Esophagus muscularis mucosa (tissue), 4 donors: ENCODE measurements around the gene DUSP9. TPM values are rescaled to one million over a fixed set of nuclear protein-coding genes. Genes with fewer than 3 reads are reported as not detected.
"Not testable (repeated sequence)": the region's sequence is repeated elsewhere in the genome, so short reads cannot be mapped to it uniquely, and the experiment has no call there.

ENCODE experiments used
- DNase-seq: peaks from one replicate; pipeline ENCODE4 v3.0.0-alpha.2; 2017; ENCODE audit errors: extremely low spot score
- H3K27ac ChIP-seq, 4 donors: fragments of 200-600 bp; sonication (generic); replicated peaks in 1 of 4; 1 replicate in 3 of 4; 2 replicates in 1 of 4; pipeline ENCODE4 v1.5.1; 2016 to 2019; ENCODE audit warnings: mild to moderate bottlenecking in 1 of 4
- H3K27me3 ChIP-seq, 4 donors: fragments of 200-600 bp; sonication (generic); one replicate each; pipeline versions ENCODE4 v1.5.1 to v1.6.0; 2016 to 2019
- H3K36me3 ChIP-seq, 4 donors: fragments of 200-600 bp; sonication (generic); one replicate each; pipeline ENCODE4 v1.5.1; 2016 to 2019
- H3K4me1 ChIP-seq, 4 donors: fragments of 200-600 bp; sonication (generic); one replicate each; pipeline ENCODE4 v1.5.1; 2016 to 2019
- H3K4me3 ChIP-seq, 4 donors: fragments of 200-600 bp; sonication (generic); 1 replicate in 2 of 4; 2 replicates in 2 of 4; pipeline ENCODE4 v1.5.1; 2016 to 2019; ENCODE audit warnings: mild to moderate bottlenecking in 4 of 4, moderate library complexity in 1 of 4
- H3K9me3 ChIP-seq, 4 donors: fragments of 200-600 bp; sonication (generic); 1 replicate in 3 of 4; 2 replicates in 1 of 4; pipeline ENCODE4 v1.5.1; 2016 to 2019
- CTCF ChIP-seq, 3 experiments: fragments of 200-600 bp in 2 of 3; fragments of 450-650 bp in 1 of 3; sonication (generic) in 2 of 3; IDR thresholded peaks; one replicate each; pipeline ENCODE4 v1.5.1; 2017 to 2019; ENCODE audit warnings: antibody characterized with exemption in 3 of 3, mild to moderate bottlenecking in 2 of 3, moderate library complexity in 1 of 3
- EP300 ChIP-seq: sonication (generic); formaldehyde crosslinking; IDR thresholded peaks from one replicate; pipeline ENCODE4 v1.6.1; 2017; ENCODE audit warnings: antibody characterized with exemption
- POLR2A ChIP-seq: fragments of 450-650 bp; IDR thresholded peaks from one replicate; pipeline ENCODE4 v1.6.1; 2017; ENCODE audit warnings: antibody characterized with exemption, moderate library complexity, mild to moderate bottlenecking, low read depth
- POLR2AphosphoS5 ChIP-seq, 2 donors: sonication (generic); formaldehyde crosslinking; IDR thresholded peaks; one replicate each; pipeline ENCODE4 v1.6.1; 2017; ENCODE audit warnings: antibody characterized with exemption in 2 of 2
- WGBS: methylation state at CpG from one replicate; pipeline ENCODE4 v1.1.5; 2018; 5-methylcytosine and 5-hydroxymethylcytosine counted together
- intact Hi-C: fragments of 100-400 bp; cut with DNase I; formaldehyde crosslinking; loops from one replicate; pipeline ENCODE4 v1.15.1; 2023
- small RNA-seq, 3 donors: library from RNA; depleted of rRNA; stranded (forward); fragments of <200 nt; gene quantifications; one replicate each; pipeline ENCODE3, GENCODE V24; 2016
- total RNA-seq, 4 donors: library from RNA; depleted of rRNA; stranded (reverse); fragments of >200 nt; gene quantifications; one replicate each; pipeline versions ENCODE4 v1.1.0 to v1.2.1, GENCODE V29; 2016

The DUSP9 gene
- total RNA-seq, 4 donors from 2014 or later, result not detected

DNA sequence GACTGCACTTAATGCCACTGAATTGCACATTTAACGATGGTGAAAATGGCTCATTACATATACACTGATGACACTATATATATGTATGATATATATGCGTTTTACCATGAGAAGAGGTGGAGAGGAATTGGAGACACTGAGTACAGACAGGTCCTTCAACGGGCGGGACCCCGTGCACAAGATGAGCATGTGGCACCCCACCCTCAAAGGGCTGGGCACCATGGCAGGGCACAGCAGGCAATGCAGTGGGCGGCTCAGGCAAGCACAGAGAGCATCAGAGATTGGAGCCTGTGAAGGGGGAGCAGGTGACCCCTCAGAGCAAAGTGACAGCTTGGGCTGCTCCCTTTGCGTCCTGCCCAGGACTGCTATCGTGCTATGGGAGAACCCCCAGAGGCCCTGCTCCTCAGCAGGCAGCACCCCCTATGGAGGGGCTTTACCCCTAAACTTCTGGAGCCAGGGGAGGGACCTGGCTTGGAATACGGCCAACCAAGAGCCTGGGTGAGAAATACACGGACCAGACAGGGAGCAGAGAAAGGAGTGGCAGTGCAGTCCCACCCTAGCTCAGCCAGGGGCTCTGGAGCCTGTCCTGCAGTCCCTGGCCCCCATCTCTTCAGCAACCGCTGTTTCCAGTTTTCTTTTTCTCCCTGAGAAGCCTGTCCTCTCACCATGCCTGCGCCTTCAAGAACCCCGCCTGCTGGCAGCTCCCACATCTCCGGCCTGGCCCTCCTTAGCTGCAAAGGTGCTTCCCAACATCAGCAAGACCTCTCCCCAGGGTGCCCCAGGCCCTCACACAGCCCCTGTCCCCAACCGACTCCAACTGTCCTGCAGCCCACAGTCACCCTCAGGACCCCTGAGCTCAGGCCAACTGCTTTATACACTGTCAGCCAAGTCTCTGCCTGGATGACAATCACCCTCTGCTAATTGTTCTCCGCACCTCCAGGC, 51.2 kb downstream of the DUSP9 start:
- no peak for TF ChIP-seq EP300
- no peaks in the 10 kb centered on the region for H3K9me3 ChIP-seq
- H3K36me3 ChIP-seq, result peaks cover 0 to 55% (median 40%) of the 10 kb centered on the region in 4 donors
- intact Hi-C loops, result no loop called here
- H3K27ac ChIP-seq, result no peak overlapping the region
- H3K4me3 ChIP-seq, result no peak overlapping the region
- peaks cover 2 to 29% (median 17%) of the 10 kb centered on the region in 4 donors for H3K4me1 ChIP-seq
- no peaks in the 10 kb centered on the region for H3K27me3 ChIP-seq
- 77% methylated on average over 14 of the region's 16 CpGs for WGBS
- no peak for DNase-seq

DNA sequence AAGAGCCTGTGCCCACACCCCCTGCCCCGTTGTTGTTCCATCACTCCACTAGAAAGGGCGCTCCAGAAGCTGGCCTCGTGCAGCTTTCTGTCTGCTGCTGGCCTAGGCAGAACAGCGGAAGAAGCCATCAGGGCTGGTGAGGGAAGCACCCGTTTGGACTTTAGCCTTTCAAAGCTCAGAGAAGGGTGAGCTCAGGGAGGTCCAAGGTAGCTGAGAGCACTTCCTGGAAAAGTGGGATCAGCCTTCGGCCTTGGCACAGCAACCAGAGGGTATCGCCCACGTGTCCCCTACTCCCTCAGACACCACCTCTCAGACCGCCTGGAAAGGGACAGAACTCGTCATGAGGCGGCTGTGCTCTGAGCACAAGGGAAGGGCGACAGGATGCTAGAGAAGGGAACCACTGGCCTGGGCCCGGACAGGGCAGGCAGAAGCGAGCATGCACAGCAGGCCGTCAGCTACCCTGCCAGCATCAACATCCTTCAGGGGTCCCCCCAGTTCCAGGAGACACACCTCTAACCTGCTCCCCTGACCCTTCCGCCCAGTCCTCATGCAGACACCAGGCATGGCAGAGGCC, 52.3 kb downstream of the DUSP9 start:
- DNase-seq, H3K9me3 ChIP-seq, H3K27me3 ChIP-seq, intact Hi-C loops, H3K4me3 ChIP-seq: not testable (repeated sequence)
- Histone ChIP-seq H3K27ac (peak overlapping the region in 3 of 4 donors; percentile 54 to 59 (median 58)), H3K36me3 (peaks cover 0 to 52% (median 36%) of the 10 kb centered on the region in 4 donors), H3K4me1 (peaks cover 4 to 40% (median 28%) of the 10 kb centered on the region in 4 donors)
- 83% methylated on average over 11 of the region's 16 CpGs for WGBS

DNA sequence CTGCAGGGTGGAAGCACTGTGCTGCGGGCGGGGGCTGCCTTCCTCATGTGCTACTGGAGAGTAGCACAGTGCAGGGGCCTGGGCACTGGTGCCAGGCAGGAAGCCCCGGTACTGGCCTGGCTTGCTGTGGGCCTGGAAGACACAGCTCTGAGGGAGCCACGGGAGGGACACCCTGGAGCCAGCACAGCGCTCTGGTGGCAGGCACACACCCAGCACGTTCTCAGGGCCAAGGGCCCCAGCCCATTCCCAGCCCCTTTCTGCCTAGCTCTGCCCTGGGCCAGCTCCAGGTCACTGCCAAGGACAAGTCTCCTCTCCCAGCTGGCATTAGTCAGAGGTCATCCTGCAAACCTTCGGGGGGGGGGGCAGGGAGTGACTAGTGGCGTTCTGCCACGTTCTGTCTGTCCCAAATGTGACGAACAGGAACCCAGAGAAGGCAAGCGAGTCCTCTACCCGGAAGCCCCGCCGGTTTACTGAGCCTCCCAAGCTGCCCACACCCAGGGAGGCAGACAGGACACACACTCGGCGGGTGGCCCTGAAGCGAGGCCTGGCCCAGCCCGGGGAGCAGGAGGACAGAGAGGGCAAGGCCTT, 52.9 kb downstream of the DUSP9 start:
- H3K9me3 ChIP-seq, H3K27me3 ChIP-seq, intact Hi-C loops, DNase-seq, H3K4me3 ChIP-seq: not testable (repeated sequence)
- Histone ChIP-seq H3K4me1 (peaks cover 4 to 45% (median 31%) of the 10 kb centered on the region in 4 donors), H3K27ac (peak overlapping the region; percentile 54 to 59 (median 56)), H3K36me3 (peaks cover 0 to 47% (median 35%) of the 10 kb centered on the region in 4 donors)
- 68% methylated on average over 11 of the region's 18 CpGs for WGBS

DNA sequence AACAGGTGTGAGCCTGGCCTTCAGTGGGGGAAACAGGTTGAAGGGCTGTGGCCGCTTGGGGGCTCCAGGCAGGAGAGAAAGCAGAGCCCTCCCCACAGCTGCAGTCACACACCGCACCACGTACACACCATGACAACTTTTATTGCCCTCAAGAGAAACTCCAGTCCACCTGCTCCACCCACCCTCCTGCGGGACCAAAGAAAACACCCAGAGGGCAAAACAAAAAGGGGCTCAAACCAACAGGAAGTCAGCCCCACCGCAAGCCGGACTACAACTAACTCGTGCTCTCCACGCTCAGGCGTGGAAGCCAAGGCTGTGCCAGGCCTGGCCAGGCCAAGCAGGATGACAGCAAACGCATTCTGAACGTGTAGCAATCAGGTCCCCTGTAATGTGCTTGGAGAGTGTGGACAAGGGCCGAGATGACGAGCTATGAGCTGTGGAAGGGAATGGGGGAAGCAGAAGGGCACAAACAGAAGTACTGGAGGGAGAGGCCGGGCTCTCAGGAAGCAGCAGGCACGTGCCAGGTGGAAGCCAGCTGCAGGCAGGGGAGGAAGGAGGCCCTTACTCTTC, 53.5 kb downstream of the DUSP9 start:
- Histone ChIP-seq H3K27ac (peak overlapping the region; percentile 54 to 59 (median 56)), H3K36me3 (peaks cover 0 to 44% (median 34%) of the 10 kb centered on the region in 4 donors), H3K27me3 (no peaks in the 10 kb centered on the region), H3K9me3 (no peaks in the 10 kb centered on the region), H3K4me1 (peaks cover 4 to 51% (median 34%) of the 10 kb centered on the region in 4 donors), H3K4me3 (no peak overlapping the region)
- WGBS, result 83% methylated on average over 12 of the region's 15 CpGs
- TF ChIP-seq POLR2AphosphoS5 (IDR thresholded peaks at IDR 0.05), result no peak
- no peak for TF ChIP-seq CTCF (IDR thresholded peaks at IDR 0.05)
- TF ChIP-seq POLR2A, result no peak
- no peak for TF ChIP-seq EP300
- no peak for DNase-seq
- intact Hi-C loops, result no loop called here

Small RNAs within 50 kb of the gene (small RNA-seq; reads per million reads assigned to genes)
- 0 reads per million in 3 donors for gene RN7SL687P

Other genes with a start within 250 kb of the DUSP9 start
- not detected for gene PNMA6E, start 245.9 kb upstream of the DUSP9 start, total RNA-seq
- 1 to 10 TPM; 1.2 to 3.2 (median 2.5) TPM for gene ZFP92, start 235.7 kb upstream of the DUSP9 start, total RNA-seq
- gene TREX2, start 201.1 kb upstream of the DUSP9 start, total RNA-seq, result 1 to 10 TPM in 2 of 4 donors, under 1 TPM in 1, not detected in 1; 0.78 to 2.3 (median 1.2) TPM
- gene HAUS7, start 176.6 kb upstream of the DUSP9 start, total RNA-seq, result 10 to 100 TPM; 23.4 to 25.8 (median 24.2) TPM
- gene BGN, start 152.2 kb upstream of the DUSP9 start, total RNA-seq, result 10 to 100 TPM; 16.6 to 77.8 (median 21.5) TPM
- gene ATP2B3, start 129.6 kb upstream of the DUSP9 start, total RNA-seq, result under 1 TPM; under 0.01 to 0.33 (median 0.21) TPM
- 10 to 100 TPM; 38.6 to 58.3 (median 49.8) TPM for gene CCNQ, start 48.1 kb upstream of the DUSP9 start, total RNA-seq
- gene PNCK, start 26.6 kb downstream of the DUSP9 start, total RNA-seq, result 10 to 100 TPM; 20.5 to 67.8 (median 26.0) TPM
- gene SLC6A8, start 40.7 kb downstream of the DUSP9 start, total RNA-seq, result 10 to 100 TPM; 41.7 to 62.3 (median 45.6) TPM
- 100 to 1,000 TPM in 2 of 4 donors, 10 to 100 TPM in 2; 76.4 to 129 (median 101) TPM for gene BCAP31, start 77.2 kb downstream of the DUSP9 start, total RNA-seq
- 10 to 100 TPM; 18.4 to 36.2 (median 25.1) TPM for gene ABCD1, start 77.7 kb downstream of the DUSP9 start, total RNA-seq
- gene PLXNB3, start 117.0 kb downstream of the DUSP9 start, total RNA-seq, result 10 to 100 TPM in 3 of 4 donors, 1 to 10 TPM in 1; 6.1 to 21.9 (median 17.6) TPM
- gene SRPK3, start 133.8 kb downstream of the DUSP9 start, total RNA-seq, result 1 to 10 TPM in 2 of 4 donors, under 1 TPM in 2; 0.52 to 2.2 (median 1.1) TPM
- gene IDH3G, start 147.2 kb downstream of the DUSP9 start, total RNA-seq, result 10 to 100 TPM; 52.3 to 76.3 (median 70.3) TPM
- gene SSR4, start 147.5 kb downstream of the DUSP9 start, total RNA-seq, result 100 to 1,000 TPM; 100 to 115 (median 109) TPM
- gene PDZD4, start 183.3 kb downstream of the DUSP9 start, total RNA-seq, result 10 to 100 TPM; 20.0 to 48.4 (median 36.9) TPM
- gene L1CAM, start 239.0 kb downstream of the DUSP9 start, total RNA-seq, result 10 to 100 TPM; 22.4 to 47.9 (median 30.0) TPM